Left lung (tissue), 10 donors: ENCODE measurements around the gene CACNB4. TPM values are rescaled to one million over a fixed set of nuclear protein-coding genes. Genes with fewer than 3 reads are reported as not detected.
"Not testable (repeated sequence)": the region's sequence is repeated elsewhere in the genome, so short reads cannot be mapped to it uniquely, and the experiment has no call there.

Experiments used
- ATAC-seq: fragments of 200-7000 bp; cut with Tn5 transposase; one replicate; pipeline ENCODE4 v1.9.1; 2020; ENCODE audit warnings: moderate library complexity
- DNase-seq, 4 donors: peaks; one replicate each; pipeline ENCODE4 v3.0.0-alpha.2; 2013 to 2020
- H3K27ac ChIP-seq, 2 donors: fragments of 200-600 bp; sonication (generic) in 1 of 2; one replicate each; pipeline versions ENCODE4 v1.5.0 to v1.8.0; 2020 to 2021
- H3K27me3 ChIP-seq, 2 donors: fragments of 200-600 bp; sonication (generic) in 1 of 2; one replicate each; pipeline versions ENCODE4 v1.5.0 to v1.8.0; 2020 to 2021
- H3K36me3 ChIP-seq, 2 donors: fragments of 200-600 bp; sonication (generic) in 1 of 2; one replicate each; pipeline versions ENCODE4 v1.5.0 to v1.8.0; 2020 to 2021
- H3K4me1 ChIP-seq, 2 donors: fragments of 200-600 bp; one replicate each; pipeline ENCODE4 v1.8.0; 2021
- H3K4me3 ChIP-seq, 2 donors: fragments of 200-600 bp; sonication (generic) in 1 of 2; one replicate each; pipeline versions ENCODE4 v1.5.0 to v1.8.0; 2020 to 2021; ENCODE audit warnings: mild to moderate bottlenecking in 1 of 2
- H3K9me3 ChIP-seq, 2 donors: fragments of 200-600 bp; sonication (generic) in 1 of 2; one replicate each; pipeline versions ENCODE4 v1.5.0 to v1.8.0; 2020 to 2021
- intact Hi-C, 2 donors: fragments of 100-400 bp; cut with DNase I; formaldehyde crosslinking; loops; one replicate each; pipeline versions ENCODE4 v1.11.2 to v1.14.2; 2022
- polyA plus RNA-seq, 6 donors: library from polyadenylated mRNA; unstranded; fragments of 120-200 nt; gene quantifications; one replicate each; pipeline ENCODE4 v1.2.1, GENCODE V29; 2013; ENCODE audit not compliant: insufficient read length in 6 of 6
- total RNA-seq, 2 donors: library from RNA; stranded (reverse); fragmentation: NEBNext Ultra II Directional; extraction: Animal tissue kit (Norgen Biotek cat#: 25700); gene quantifications; one replicate each; pipeline ENCODE4 v1.2.1, GENCODE V29; 2021
- TF ChIP-seq, protein P1 (sequence below), 2 donors: fragments of 200-600 bp; sonication (generic) in 1 of 2; IDR thresholded peaks; one replicate each; pipeline versions ENCODE4 v1.5.0 to v1.8.0; 2021; ENCODE audit warnings: antibody characterized with exemption in 2 of 2
- donor health status: DM: no; HTN: yes; CAD: no.
- donor health status: DM: no; HTN: no; CAD: no.

Gene CACNB4
- total and polyA plus RNA-seq, 8 donors, result 5.9 to 11.2 (median 8.6) TPM

DNA sequence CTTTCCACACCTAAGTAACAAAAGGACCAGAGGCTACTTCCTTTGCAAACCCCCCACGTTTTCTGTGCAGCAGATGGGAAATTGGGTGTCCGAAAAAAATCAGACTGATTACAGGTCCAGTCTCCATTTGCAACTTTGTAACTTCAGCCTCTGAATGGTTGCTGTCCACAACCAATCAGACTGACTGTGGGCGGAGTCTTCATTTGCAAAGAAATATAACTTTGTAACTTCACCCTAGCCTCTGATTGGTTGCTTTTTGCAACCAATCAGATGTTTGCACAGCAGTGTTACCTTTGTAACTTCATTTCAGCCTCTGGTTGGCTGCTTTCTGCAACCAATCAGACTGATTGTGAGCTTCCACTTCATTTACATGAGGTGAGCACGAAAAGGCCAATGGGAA lies 27.8 kb upstream of the CACNB4 start:
- no peaks in the 10 kb centered on the region for H3K4me1 ChIP-seq
- TF ChIP-seq, protein P1, sequence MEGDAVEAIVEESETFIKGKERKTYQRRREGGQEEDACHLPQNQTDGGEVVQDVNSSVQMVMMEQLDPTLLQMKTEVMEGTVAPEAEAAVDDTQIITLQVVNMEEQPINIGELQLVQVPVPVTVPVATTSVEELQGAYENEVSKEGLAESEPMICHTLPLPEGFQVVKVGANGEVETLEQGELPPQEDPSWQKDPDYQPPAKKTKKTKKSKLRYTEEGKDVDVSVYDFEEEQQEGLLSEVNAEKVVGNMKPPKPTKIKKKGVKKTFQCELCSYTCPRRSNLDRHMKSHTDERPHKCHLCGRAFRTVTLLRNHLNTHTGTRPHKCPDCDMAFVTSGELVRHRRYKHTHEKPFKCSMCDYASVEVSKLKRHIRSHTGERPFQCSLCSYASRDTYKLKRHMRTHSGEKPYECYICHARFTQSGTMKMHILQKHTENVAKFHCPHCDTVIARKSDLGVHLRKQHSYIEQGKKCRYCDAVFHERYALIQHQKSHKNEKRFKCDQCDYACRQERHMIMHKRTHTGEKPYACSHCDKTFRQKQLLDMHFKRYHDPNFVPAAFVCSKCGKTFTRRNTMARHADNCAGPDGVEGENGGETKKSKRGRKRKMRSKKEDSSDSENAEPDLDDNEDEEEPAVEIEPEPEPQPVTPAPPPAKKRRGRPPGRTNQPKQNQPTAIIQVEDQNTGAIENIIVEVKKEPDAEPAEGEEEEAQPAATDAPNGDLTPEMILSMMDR (IDR thresholded peaks at IDR 0.05), result no peak
- H3K4me3 ChIP-seq, result no peak overlapping the region
- H3K36me3 ChIP-seq, result peaks cover 0 to 52% of the 10 kb centered on the region in 2 donors
- intact Hi-C loops, result no loop called here
- no peak for ATAC-seq
- no peak overlapping the region for H3K27ac ChIP-seq
- H3K27me3 ChIP-seq, result no peaks in the 10 kb centered on the region
- H3K9me3 ChIP-seq, result no peaks in the 10 kb centered on the region
- no peak for DNase-seq

DNA sequence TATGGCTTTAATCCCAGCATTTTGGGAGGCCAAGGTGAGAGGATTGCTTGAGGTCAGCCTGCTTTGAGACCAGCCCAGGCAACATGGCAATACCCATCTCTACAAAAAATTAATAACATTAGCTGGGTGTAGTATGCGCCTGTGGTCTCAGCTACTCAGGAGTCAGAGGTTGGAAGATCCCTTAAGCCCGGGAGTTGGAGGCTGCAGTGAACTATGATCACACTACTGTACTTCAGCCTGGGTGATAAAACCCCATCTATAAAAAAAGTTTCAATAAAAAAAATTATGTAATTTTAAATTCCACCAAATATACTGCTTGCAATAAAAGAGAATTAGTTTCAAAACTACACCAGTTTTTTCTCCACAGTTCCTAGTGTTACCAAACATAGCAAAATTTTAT lies 23.3 kb upstream of the CACNB4 start:
- no peaks in the 10 kb centered on the region for H3K9me3 ChIP-seq
- no peak overlapping the region for H3K4me3 ChIP-seq
- ATAC-seq (no peak), DNase-seq (no peak)
- intact Hi-C loops, result no loop called here
- no peaks in the 10 kb centered on the region for H3K4me1 ChIP-seq
- H3K36me3 ChIP-seq, result peaks cover 0 to 37% of the 10 kb centered on the region in 2 donors
- no peaks in the 10 kb centered on the region for H3K27me3 ChIP-seq
- no peak overlapping the region for H3K27ac ChIP-seq
- TF ChIP-seq, protein P1 (IDR thresholded peaks at IDR 0.05), result no peak

DNA sequence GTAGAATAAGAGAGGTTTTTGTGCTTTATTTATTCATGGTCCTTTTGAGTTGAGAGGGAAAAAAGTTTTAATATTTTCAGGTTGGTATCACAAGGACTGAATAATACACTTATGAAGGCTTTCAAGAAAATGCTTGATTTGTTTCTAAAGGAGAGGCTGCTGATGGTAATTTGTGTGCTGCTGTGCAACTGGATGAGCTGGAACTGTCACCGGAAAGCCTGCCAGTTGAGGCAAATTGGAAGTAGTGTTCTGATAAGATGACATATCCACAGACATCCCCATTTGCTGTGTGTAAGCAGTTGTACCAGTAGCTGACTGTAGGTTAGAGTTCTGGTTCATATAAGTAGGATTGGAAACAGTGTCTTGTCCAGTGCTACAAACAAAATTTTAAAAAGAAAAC lies 21.6 kb upstream of the CACNB4 start:
- H3K9me3 ChIP-seq, result no peaks in the 10 kb centered on the region
- no peaks in the 10 kb centered on the region for H3K4me1 ChIP-seq
- no peak overlapping the region for H3K4me3 ChIP-seq
- intact Hi-C loops, result no loop called here
- DNase-seq, result no peak
- peaks cover 0 to 34% of the 10 kb centered on the region in 2 donors for H3K36me3 ChIP-seq
- no peaks in the 10 kb centered on the region for H3K27me3 ChIP-seq
- ATAC-seq, result no peak
- TF ChIP-seq, protein P1 (IDR thresholded peaks at IDR 0.05), result no peak
- H3K27ac ChIP-seq, result no peak overlapping the region

DNA sequence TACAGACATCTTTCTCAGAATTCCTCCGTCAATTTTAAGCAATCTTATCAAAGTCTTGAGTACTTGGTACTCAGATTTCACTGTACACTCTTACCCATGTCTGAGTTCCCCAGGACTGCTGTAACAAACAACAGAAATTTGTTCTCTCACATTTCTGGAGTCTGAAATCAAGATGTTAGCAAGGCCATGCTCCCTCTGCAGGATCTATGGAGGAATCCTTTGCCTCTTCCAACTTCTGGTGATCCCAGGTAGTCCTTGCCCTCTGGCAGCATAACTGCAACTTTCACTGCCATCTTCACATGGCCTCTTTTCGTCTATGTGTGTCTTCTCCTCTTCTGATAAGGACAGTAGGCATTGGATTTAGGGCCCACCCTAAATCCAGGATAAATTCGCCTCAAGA lies 17.1 kb upstream of the CACNB4 start:
- no peak overlapping the region for H3K27ac ChIP-seq
- H3K36me3 ChIP-seq, result peaks cover 0 to 7% of the 10 kb centered on the region in 2 donors
- TF ChIP-seq, protein P1 (IDR thresholded peaks at IDR 0.05), result no peak
- no peak overlapping the region for H3K4me3 ChIP-seq
- no peak for DNase-seq
- no peaks in the 10 kb centered on the region for H3K27me3 ChIP-seq
- no peaks in the 10 kb centered on the region for H3K4me1 ChIP-seq
- H3K9me3 ChIP-seq, result no peaks in the 10 kb centered on the region
- intact Hi-C loops, result no loop called here
- ATAC-seq, result peak; percentile 27

DNA sequence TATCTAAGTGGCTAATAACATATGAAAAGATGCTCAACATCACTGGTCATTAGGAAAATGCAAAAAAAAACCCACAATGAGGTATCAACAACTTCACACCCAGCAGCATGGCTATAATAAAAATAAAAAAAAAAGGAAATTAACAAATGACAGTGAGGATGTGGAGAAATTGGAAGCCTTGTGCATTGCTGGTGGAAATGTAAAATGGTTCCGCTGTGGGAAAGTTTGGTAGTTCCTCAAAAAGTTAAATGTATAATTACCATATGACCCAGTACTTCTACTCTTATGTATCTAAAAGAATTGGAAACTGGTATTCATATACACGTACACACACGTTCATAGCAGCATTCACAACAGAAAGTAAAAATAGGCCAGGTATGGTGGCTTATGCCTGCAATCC lies 15.5 kb upstream of the CACNB4 start:
- DNase-seq (no peak), ATAC-seq (no peak)
- H3K4me1 ChIP-seq, result no peaks in the 10 kb centered on the region
- no peaks in the 10 kb centered on the region for H3K9me3 ChIP-seq
- H3K27me3 ChIP-seq, result no peaks in the 10 kb centered on the region
- TF ChIP-seq, protein P1 (IDR thresholded peaks at IDR 0.05), result no peak
- H3K36me3 ChIP-seq, result no peaks in the 10 kb centered on the region
- H3K27ac ChIP-seq, result no peak overlapping the region
- H3K4me3 ChIP-seq, result no peak overlapping the region
- intact Hi-C loops, result no loop called here

DNA sequence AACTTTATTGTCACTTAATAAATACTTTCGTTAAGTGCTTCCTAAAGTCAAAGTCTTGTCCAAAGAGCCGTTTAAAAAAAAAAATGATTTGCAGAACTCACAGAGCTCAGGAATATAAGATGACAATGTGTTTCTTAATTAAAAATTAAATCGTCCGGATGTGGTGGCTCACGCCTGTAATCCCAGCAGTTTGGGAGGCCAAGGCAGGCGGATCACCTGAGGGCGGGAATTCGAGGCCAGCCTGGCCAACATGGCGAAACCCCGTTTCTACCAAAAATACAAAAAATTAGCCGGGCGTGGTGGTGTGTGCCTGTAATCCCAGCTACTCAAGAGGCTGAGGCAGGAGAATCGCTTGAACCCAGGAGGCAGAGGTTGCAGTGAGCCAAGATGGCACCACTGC lies 8.3 kb upstream of the CACNB4 start:
- intact Hi-C loops, H3K4me1 ChIP-seq, ATAC-seq, H3K4me3 ChIP-seq, H3K36me3 ChIP-seq, H3K27me3 ChIP-seq, H3K27ac ChIP-seq, H3K9me3 ChIP-seq, DNase-seq: not testable (repeated sequence)
